GM18520 (cell line): Measurements from ENCODE around the gene OR51I1.

Experiments used
- ATAC-seq: cut with Tn5 transposase; IDR thresholded peaks from one replicate; pipeline ENCODE4 v1.9.1; 2021; ENCODE audit not compliant: unreplicated experiment

Gene OR51I1, protein sequence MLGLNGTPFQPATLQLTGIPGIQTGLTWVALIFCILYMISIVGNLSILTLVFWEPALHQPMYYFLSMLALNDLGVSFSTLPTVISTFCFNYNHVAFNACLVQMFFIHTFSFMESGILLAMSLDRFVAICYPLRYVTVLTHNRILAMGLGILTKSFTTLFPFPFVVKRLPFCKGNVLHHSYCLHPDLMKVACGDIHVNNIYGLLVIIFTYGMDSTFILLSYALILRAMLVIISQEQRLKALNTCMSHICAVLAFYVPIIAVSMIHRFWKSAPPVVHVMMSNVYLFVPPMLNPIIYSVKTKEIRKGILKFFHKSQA

GRCh38 chr11:5441414-5441813, at the start of gene OR51I1:
TSS of gene OR51I1 (minus strand) at chr11:5441514. CDS start at chr11:5441514, 0 bp downstream.
- no peak for ATAC-seq

DNA sequence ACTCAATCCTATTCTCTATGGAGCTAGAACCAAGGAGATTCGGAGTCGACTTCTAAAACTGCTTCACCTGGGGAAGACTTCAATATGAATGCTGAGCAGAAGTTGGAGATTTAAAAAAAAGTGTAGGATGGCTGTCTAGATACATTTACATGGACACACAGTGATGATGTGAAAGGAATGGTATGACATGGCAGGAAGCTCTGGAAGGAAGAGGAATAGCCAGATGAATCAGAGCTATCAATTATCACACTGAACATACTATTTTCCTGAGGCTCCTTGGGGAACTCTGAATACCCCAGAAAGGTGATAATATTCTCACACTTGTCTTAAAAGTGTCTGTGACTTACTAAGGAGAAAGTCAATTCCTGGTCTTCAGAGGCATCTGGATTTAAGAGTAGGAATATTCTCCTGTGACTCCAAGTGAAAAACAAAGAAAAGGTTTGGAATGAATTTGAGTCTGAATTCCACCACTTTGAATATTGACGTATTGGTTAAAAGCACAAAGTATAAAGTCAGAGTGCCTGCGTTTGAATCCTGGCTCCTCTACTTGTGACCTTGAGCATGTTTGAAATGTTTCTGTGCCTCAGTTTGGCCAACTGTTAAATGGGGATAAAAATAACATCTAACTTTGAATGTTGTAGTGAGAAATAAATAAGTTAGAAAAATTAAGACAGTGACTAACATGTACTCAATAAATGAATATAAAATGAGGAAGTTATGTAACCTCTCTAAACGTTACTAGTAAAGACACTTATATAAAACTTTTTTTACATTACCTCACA, 48.5 kb upstream of the OR51I1 start:
- ATAC-seq = no peak

- ATAC-seq = no peak
Measured at GRCh38 chr11:5488798-5489399, 47.6 kb upstream of the OR51I1 start.

GRCh38 chr11:5488385-5488784, 47.1 kb upstream of the OR51I1 start, which contains the start of gene OR52D1:
TSS of gene OR52D1 (plus strand) at chr11:5488685. CDS start at chr11:5488707, 22 bp downstream.
- ATAC-seq = no peak

GRCh38 chr11:5486421-5486820, 45.1 kb upstream of the OR51I1 start:
- no peak for ATAC-seq

GRCh38 chr11:5486003-5486402, 44.7 kb upstream of the OR51I1 start:
- ATAC-seq = no peak

DNA sequence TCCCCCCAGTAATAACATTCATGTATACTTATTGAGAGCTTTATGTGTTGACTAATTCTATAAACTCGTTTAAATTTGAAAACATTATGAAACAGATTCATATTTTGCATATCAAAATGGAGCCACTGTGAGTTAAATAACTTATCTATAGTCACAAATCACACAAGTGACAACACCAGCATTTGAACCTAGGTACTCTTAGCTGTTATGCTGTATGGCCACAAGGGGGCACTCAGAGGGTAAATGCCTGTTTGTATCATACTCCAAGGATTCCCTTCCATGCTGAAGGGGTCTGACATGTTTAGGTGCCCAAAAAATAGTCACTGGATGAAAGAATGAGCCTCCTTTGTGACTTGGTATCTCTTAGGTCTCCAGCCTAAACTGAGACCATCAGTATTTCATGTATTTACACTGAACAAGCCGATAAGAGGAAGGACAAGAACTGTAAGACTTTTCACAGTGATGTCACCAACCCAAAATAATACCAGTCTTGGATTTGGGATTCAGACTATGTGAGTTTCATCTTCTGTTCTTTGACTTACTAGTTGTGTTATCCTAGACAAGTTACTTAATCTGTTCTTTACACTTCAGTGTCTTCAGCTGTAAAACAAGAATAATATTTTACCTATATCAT, 35.0 kb upstream of the OR51I1 start:
- ATAC-seq = no peak

- ATAC-seq = no peak
Measured at GRCh38 chr11:5473921-5474320, 32.6 kb upstream of the OR51I1 start.

GRCh38 chr11:5467527-5467926, 26.2 kb upstream of the OR51I1 start:
- ATAC-seq = no peak

DNA sequence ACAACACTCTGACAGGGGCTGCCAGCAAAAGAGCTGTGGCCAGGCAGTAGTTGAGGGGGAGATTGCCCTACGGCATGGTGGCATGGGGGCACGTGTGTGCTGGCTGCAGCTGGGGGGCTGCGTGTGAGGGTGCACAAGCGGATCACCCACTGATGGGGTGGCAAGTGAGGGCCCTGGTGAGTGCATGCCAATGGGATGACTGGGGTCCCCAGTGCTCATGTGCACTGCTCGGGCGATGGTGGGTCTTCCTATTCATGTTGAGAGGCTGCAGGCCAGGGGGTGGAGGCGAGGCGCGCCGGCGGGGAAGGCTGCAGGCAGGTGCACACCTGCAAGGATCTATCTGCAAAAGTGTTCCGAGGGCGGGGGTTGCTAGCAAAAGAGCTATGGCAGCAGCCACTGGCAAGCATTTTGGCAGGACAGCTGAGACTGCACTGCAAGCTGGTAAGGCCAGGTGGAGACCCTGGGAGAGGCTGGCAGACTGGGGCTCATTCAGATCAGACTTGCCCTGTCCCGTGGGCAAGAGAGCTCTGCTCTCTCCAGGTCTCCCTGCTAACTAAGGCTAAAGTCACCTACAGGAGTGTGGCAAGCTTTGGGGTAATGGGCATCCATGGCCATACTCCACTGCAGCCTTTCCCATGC, 19.8 kb upstream of the OR51I1 start:
- ATAC-seq = no peak

- no peak for ATAC-seq
Measured at GRCh38 chr11:5449432-5449831, 8.1 kb upstream of the OR51I1 start.

DNA sequence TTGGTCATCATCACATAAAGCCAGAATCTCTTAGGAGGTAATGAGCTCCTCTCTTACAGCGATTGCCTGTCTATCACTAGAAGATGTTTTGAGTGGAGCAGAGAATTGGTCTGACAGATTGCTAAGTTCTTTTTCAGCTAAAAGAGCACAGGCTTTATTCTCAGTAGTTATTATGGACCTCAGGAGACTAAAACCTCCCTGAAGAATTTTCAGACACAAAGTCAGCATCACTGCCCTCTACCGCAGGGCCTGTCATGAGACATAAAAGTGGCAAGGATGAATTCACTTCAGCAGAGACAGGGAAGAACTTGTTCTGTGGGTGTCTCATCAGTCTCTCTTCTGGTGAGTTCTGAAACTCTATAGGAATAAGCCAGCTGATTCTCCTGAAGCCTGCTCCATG, 7.7 kb upstream of the OR51I1 start, which contains the start of gene OR51I2:
TSS of gene OR51I2 (plus strand) at position 301 of the 400 bp plus-strand sequence. CDS start 4,166 bp downstream, outside the sequence.
- ATAC-seq = no peak

GRCh38 chr11:5443835-5444393, 2.6 kb upstream of the OR51I1 start:
- ATAC-seq = no peak

GRCh38 chr11:5423131-5423530, 18.2 kb downstream of the OR51I1 start:
- ATAC-seq = no peak

GRCh38 chr11:5421811-5422210, 19.5 kb downstream of the OR51I1 start, which contains the start of gene OR51Q1:
TSS of gene OR51Q1 (plus strand) at chr11:5422111. CDS start at chr11:5422201, 90 bp downstream.
- ATAC-seq = no peak

DNA sequence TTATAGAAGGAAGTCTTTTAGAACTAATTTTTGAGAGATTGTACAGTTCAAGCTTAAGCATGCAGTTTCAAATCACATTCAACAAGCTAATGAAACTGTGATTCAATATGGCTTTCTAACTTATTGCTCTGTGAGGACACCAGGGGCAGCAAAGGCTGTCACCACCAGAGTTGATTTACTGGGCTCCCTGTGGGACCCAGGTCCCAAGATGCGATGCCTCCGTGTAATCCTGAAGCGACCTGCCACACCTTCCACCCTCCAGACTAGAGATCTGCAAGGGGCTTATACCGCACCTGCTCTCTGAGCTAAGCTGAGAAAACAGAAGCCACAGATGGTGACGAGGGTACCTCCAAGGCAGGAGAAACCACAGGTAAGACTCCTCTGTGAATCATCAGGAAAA, 20.3 kb downstream of the OR51I1 start:
- ATAC-seq = no peak

DNA sequence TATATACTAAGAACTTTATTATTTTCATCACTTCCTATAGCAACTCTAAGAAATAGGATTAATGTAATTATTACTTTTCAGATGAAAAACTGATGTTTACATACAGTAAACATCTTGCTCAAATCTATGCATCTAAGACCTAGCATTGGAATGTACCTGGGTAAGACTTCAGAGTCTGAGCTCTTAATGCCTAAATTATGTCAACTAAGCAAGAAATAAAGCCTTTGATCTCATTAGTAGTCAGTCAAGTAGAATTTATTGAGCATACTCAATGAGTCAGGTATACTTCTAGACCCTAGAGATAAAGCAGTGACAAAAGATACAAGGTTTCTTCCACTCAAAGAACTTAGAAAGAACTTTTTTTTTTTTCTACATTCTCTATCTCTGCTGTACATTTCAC, 36.1 kb downstream of the OR51I1 start:
- no peak for ATAC-seq

DNA sequence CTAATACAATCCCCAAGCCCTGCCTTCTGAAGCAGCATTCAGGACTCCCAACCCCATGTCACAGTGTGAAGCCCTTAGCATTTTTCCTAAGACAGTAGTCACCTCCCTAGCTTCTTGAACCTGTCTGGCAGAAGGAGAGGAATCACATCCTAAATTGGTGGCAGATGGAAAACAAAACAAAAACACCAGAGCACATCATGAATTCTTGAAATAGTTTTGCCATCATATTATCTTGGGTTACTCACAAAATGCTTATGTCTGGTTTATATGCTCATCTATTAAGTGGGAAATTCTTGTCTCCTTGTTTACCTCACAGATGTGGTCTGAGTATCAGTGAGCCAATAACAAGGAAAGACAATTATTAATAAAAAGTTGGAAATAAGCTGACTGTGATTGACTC, 42.4 kb downstream of the OR51I1 start:
- no peak for ATAC-seq

DNA sequence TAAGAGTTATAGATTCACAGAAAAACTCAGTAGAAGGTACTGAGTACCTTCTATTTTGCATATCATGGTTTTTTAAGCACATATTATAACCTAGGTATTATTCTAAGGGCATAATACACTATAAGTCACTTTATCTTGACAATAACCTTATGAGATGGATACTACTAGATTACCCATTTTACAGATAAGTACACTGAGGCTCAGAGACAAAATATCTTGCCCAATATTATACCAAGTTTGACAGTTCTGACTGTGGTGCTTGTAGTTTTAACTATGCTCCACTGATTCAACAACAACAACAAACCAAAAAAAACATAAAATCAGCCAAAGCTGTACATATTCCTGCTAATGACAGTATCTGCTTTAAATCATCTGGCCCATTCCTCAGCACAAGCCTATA, 47.2 kb downstream of the OR51I1 start:
- no peak for ATAC-seq
